NOMO-1 treated with DMSO at 0.1 percent for 48 hours (cell line): ENCODE measurements around the gene UBE2L3.

Experiments
- DNase-seq: peaks from one replicate; lab custom pipeline; 2025; ENCODE audit not compliant: unreplicated experiment; lab: John Stamatoyannopoulos, UW

Gene UBE2L3

GRCh38 chr22:21669026-21669425 lies 101.5 kb downstream of the UBE2L3 start:
- DNase-seq = no peak

- DNase-seq = peak; percentile 47
Observed at GRCh38 chr22:21672107-21672629, 104.7 kb downstream of the UBE2L3 start.
